ENCODE data around the gene USP31. TPM values are rescaled to one million over a fixed set of nuclear protein-coding genes. Genes with fewer than 3 reads are reported as not detected.

USP31 gene
- total and polyA plus RNA-seq, 2 of the 13 experiments (the other 11 are each of a cell fraction or from before 2014, with no cell fraction given) = 22.5 to 23.3 TPM

GRCh38 chr16:23105309-23105708 lies 43.9 kb downstream of the USP31 start (continued):
- TF ChIP-seq NR2F6 (IDR thresholded peaks at IDR 0.05) (no peak), NR2F6 (CRISPR knock-in tag; IDR thresholded peaks at IDR 0.05) (no peak), PRPF4 (IDR thresholded peaks at IDR 0.05; ENCODE audit: low read depth, low read length, poor library complexity, severe bottlenecking) (peak; percentile 53), SP140L (CRISPR knock-in tag; IDR thresholded peaks at IDR 0.05; ENCODE audit: borderline replicate concordance) (0 out of 2 replicates have a peak, but pooled peaks have one; percentile 29), SIX1 (CRISPR knock-in tag; IDR thresholded peaks at IDR 0.05; ENCODE audit: borderline replicate concordance) (no peak), ZNF281 (CRISPR knock-in tag; IDR thresholded peaks at IDR 0.05; ENCODE audit: borderline replicate concordance) (0 out of 2 replicates have a peak, but pooled peaks have one; percentile 13), ZBTB25 (CRISPR knock-in tag; IDR thresholded peaks at IDR 0.05) (0 out of 2 replicates have a peak, but pooled peaks have one; percentile 42), MXI1 (IDR thresholded peaks at IDR 0.05; ENCODE audit: borderline replicate concordance, low read depth, low read length) (no peak), NFYC (CRISPR knock-in tag; IDR thresholded peaks at IDR 0.05) (0 out of 2 replicates have a peak, but pooled peaks have one; percentile 9)

Data from HepG2 (cell line).